TTC549 (cell line): ENCODE results near the gene NTNG1.
"Not testable (repeated sequence)": the region's sequence is repeated elsewhere in the genome, so short reads cannot be mapped to it uniquely, and the experiment has no call there.

Experiments
- FAIRE-seq: peaks from 2 replicates; lab custom pipeline; 2012; peaks lifted over from hg19 to GRCh38; lab: Jason Lieb, UNC

NTNG1 gene

GRCh38 chr1:107145637-107146036 lies 4.8 kb downstream of the NTNG1 start:
- FAIRE-seq = no peak

GRCh38 chr1:107147843-107148242 lies 7.0 kb downstream of the NTNG1 start:
- FAIRE-seq = no peak

GRCh38 chr1:107149946-107150345 lies 9.1 kb downstream of the NTNG1 start:
- FAIRE-seq = no peak

GRCh38 chr1:107151295-107151694 lies 10.5 kb downstream of the NTNG1 start:
- FAIRE-seq = no peak

- FAIRE-seq = no peak
These were observed 11.6 kb downstream of the NTNG1 start for GRCh38 chr1:107152395-107152794.

- no peak for FAIRE-seq
These were observed 12.2 kb downstream of the NTNG1 start for GRCh38 chr1:107153014-107153413.

GRCh38 chr1:107158496-107158895 lies 17.7 kb downstream of the NTNG1 start:
- FAIRE-seq = no peak

GRCh38 chr1:107158991-107159390 lies 18.2 kb downstream of the NTNG1 start:
- no peak for FAIRE-seq

GRCh38 chr1:107162745-107163144 lies 21.9 kb downstream of the NTNG1 start:
- no peak for FAIRE-seq

- FAIRE-seq = not testable (repeated sequence)
These were observed 24.1 kb downstream of the NTNG1 start for GRCh38 chr1:107164901-107165300.

- no peak for FAIRE-seq
These were observed 28.8 kb downstream of the NTNG1 start for GRCh38 chr1:107169615-107170014.

- no peak for FAIRE-seq
These were observed 30.5 kb downstream of the NTNG1 start for GRCh38 chr1:107171333-107171732.

GRCh38 chr1:107172450-107173170 lies 31.8 kb downstream of the NTNG1 start:
- no peak for FAIRE-seq

GRCh38 chr1:107175102-107175909 lies 34.5 kb downstream of the NTNG1 start:
- FAIRE-seq = no peak

- FAIRE-seq = no peak
These were observed 40.6 kb downstream of the NTNG1 start for GRCh38 chr1:107181253-107181969.

GRCh38 chr1:107183011-107183410 lies 42.2 kb downstream of the NTNG1 start:
- no peak for FAIRE-seq

- no peak for FAIRE-seq
These were observed 44.0 kb downstream of the NTNG1 start for GRCh38 chr1:107184888-107185287.

- FAIRE-seq = no peak
These were observed 46.6 kb downstream of the NTNG1 start for GRCh38 chr1:107187399-107187798.

GRCh38 chr1:107188160-107188559 lies 47.3 kb downstream of the NTNG1 start:
- no peak for FAIRE-seq

GRCh38 chr1:107194380-107194779 lies 53.5 kb downstream of the NTNG1 start:
- no peak for FAIRE-seq

- FAIRE-seq = no peak
These were observed 54.6 kb downstream of the NTNG1 start for GRCh38 chr1:107195476-107195875.

- no peak for FAIRE-seq
These were observed 56.2 kb downstream of the NTNG1 start for GRCh38 chr1:107196973-107197562.

- FAIRE-seq = no peak
These were observed 57.7 kb downstream of the NTNG1 start for GRCh38 chr1:107198561-107198960.
